Ovary (tissue), 9 donors: ENCODE results near the gene SHROOM3. TPM values are rescaled to one million over a fixed set of nuclear protein-coding genes. Genes with fewer than 3 reads are reported as not detected.

ENCODE experiments used
- DNase-seq, 5 donors: peaks; one replicate each; pipeline ENCODE4 v3.0.0-alpha.2; 2019 to 2020
- H3K27ac ChIP-seq, 2 donors: fragments of 200-600 bp; one replicate each; pipeline versions ENCODE4 v1.5.1 to v1.8.0; 2019 to 2022
- H3K27me3 ChIP-seq: fragments of 200-600 bp; one replicate; pipeline ENCODE4 v1.8.0; 2022
- H3K36me3 ChIP-seq: fragments of 200-600 bp; sonication (generic); one replicate; pipeline ENCODE4 v1.5.1; 2019
- H3K4me1 ChIP-seq: one replicate; pipeline ENCODE4 v1.8.1; 2013; ENCODE audit warnings: mild to moderate bottlenecking, moderate library complexity; ENCODE audit not compliant: insufficient read depth
- H3K4me3 ChIP-seq: fragments of 200-600 bp; sonication (generic); one replicate; pipeline ENCODE4 v1.5.1; 2017
- H3K9me3 ChIP-seq, 2 donors: fragments of 200-600 bp in 1 of 2; sonication (generic) in 1 of 2; one replicate each; pipeline versions ENCODE4 v1.5.1 to v1.8.1; 2013 to 2019; ENCODE audit warnings: mild to moderate bottlenecking in 1 of 2, moderate library complexity in 1 of 2
- CTCF ChIP-seq, 3 donors: fragments of 450-650 bp in 2 of 3; fragments of 200-600 bp in 1 of 3; IDR thresholded peaks; one replicate each; pipeline versions ENCODE4 v1.5.1 to v1.8.0; 2016 to 2022; ENCODE audit warnings: antibody characterized with exemption in 3 of 3, mild to moderate bottlenecking in 1 of 3
- EP300 ChIP-seq: sonication (generic); formaldehyde crosslinking; IDR thresholded peaks from one replicate; pipeline ENCODE4 v1.6.1; 2017; ENCODE audit warnings: antibody characterized with exemption
- POLR2A ChIP-seq: fragments of 450-650 bp; IDR thresholded peaks from one replicate; pipeline ENCODE4 v1.6.1; 2017; ENCODE audit warnings: antibody characterized with exemption, mild to moderate bottlenecking, moderate library complexity
- WGBS, 3 donors: extraction: QIAGEN DNeasy Blood & Tissue Kit in 1 of 3; methylation state at CpG; one replicate each; pipeline versions ENCODE4 v1.1.5 to v1.1.7; 2013 to 2017; 5-methylcytosine and 5-hydroxymethylcytosine counted together
- intact Hi-C, 4 donors: fragments of 100-400 bp; cut with DNase I; formaldehyde crosslinking; loops; one replicate each; pipeline versions ENCODE4 v1.11.0 to v1.15.1; 2022 to 2023
- polyA plus RNA-seq, 2 donors: library from polyadenylated mRNA; stranded (reverse); fragments of 200-250 nt in 1 of 2; fragments of 350-450 nt in 1 of 2; fragmentation: Illumina TruSeq in 1 of 2; extraction: RNeasy Lipid Tissue Mini Kit (QIAGEN cat#74804) in 1 of 2; gene quantifications; one replicate each; pipeline ENCODE4 v1.2.3, GENCODE V29; 2013 to 2014
- total RNA-seq, 7 donors: library from RNA; depleted of rRNA in 2 of 7; stranded (reverse); fragments of >200 nt in 2 of 7; fragmentation: NEBNext Ultra II Directional in 3 of 7; extraction: Animal tissue kit (Norgen Biotek cat#: 25700) in 3 of 7; gene quantifications; one replicate each; pipeline versions ENCODE4 v1.1.0 to v1.2.4, GENCODE V29; 2016 to 2023
- donor health status: DM: no; HTN: no; CAD: no; lungs with moderate emphysema.
- donor health status: DM: no; HTN: no; CAD: no.
- donor health status: Bipolar disorder and iron deficiency.
- donor health status: DM: yes; HTN: yes; CAD: no.
- donor health status: DM: no; HTN: no; CAD: no.
- donor health status: DM: yes; HTN: yes; CAD: no.

Gene SHROOM3
- total and polyA plus RNA-seq, 9 donors: 0.80 to 70.1 (median 3.8) TPM

- 62 to 73% (median 68%) methylated on average over 3 of the region's 3 CpGs for WGBS, 3 donors
These were observed 33.4 kb upstream of the SHROOM3 start for GRCh38 chr4:76401654-76402053.

GRCh38 chr4:76406081-76406480 lies 28.9 kb upstream of the SHROOM3 start:
- H3K27ac ChIP-seq: no peak overlapping the region
- TF ChIP-seq CTCF (IDR thresholded peaks at IDR 0.05) (no peak), EP300 (no peak), POLR2A (no peak)
- H3K27me3 ChIP-seq: no peaks in the 10 kb centered on the region
- no peaks in the 10 kb centered on the region for H3K4me1 ChIP-seq
- intact Hi-C loops: no loop called here
- H3K9me3 ChIP-seq: no peaks in the 10 kb centered on the region
- H3K4me3 ChIP-seq: no peak overlapping the region
- H3K36me3 ChIP-seq: no peaks in the 10 kb centered on the region
- WGBS, 3 donors: 35 to 39% (median 38%) methylated on average over 5 of the region's 5 CpGs
- no peak for DNase-seq

More at GRCh38 chr4:76401654-76402053, 33.4 kb upstream of the SHROOM3 start:
- H3K36me3 ChIP-seq: no peaks in the 10 kb centered on the region
- H3K4me3 ChIP-seq: no peak overlapping the region
- no peak for TF ChIP-seq CTCF (IDR thresholded peaks at IDR 0.05)
- TF ChIP-seq POLR2A: no peak
- no peak for DNase-seq
- intact Hi-C loops: no loop called here
- no peaks in the 10 kb centered on the region for H3K4me1 ChIP-seq
- no peak overlapping the region for H3K27ac ChIP-seq
- no peaks in the 10 kb centered on the region for H3K9me3 ChIP-seq
- H3K27me3 ChIP-seq: no peaks in the 10 kb centered on the region

- H3K36me3 ChIP-seq: no peaks in the 10 kb centered on the region
- no peak for TF ChIP-seq EP300
- TF ChIP-seq POLR2A: no peak
- no peak for TF ChIP-seq CTCF (IDR thresholded peaks at IDR 0.05)
- intact Hi-C loops: no loop called here
- H3K27ac ChIP-seq: no peak overlapping the region
- H3K9me3 ChIP-seq: no peaks in the 10 kb centered on the region
- 56 to 69% (median 65%) methylated on average over 5 of the region's 5 CpGs for WGBS, 3 donors
- DNase-seq: no peak
- H3K4me3 ChIP-seq: no peak overlapping the region
- H3K27me3 ChIP-seq: no peaks in the 10 kb centered on the region
- H3K4me1 ChIP-seq: no peaks in the 10 kb centered on the region
These were observed 27.4 kb upstream of the SHROOM3 start for GRCh38 chr4:76407440-76408119.

- WGBS, 3 donors: 83 to 96% (median 90%) methylated on average over 3 of the region's 3 CpGs
- intact Hi-C loops: no loop called here
- no peak for DNase-seq
These were observed 24.4 kb upstream of the SHROOM3 start for GRCh38 chr4:76410636-76411035.

More at GRCh38 chr4:76410636-76411035, 24.4 kb upstream of the SHROOM3 start:
- Histone ChIP-seq H3K36me3 (no peaks in the 10 kb centered on the region), H3K4me1 (no peaks in the 10 kb centered on the region), H3K27ac (no peak overlapping the region), H3K27me3 (no peaks in the 10 kb centered on the region), H3K9me3 (no peaks in the 10 kb centered on the region), H3K4me3 (no peak overlapping the region)
- TF ChIP-seq EP300 (no peak), POLR2A (no peak), CTCF (IDR thresholded peaks at IDR 0.05) (no peak)
